Smooth muscle cell (in vitro differentiated cells): ENCODE results near the gene ING5. TPM values are rescaled to one million over a fixed set of nuclear protein-coding genes. Genes with fewer than 3 reads are reported as not detected.
A peak's percentile ranks its signal among the peaks of the same experiment; 100 is the strongest.

ENCODE experiments used
- DNase-seq: peaks from one replicate; lab custom pipeline; 2025; ENCODE audit not compliant: unreplicated experiment; lab: John Stamatoyannopoulos, UW
- H2AFZ ChIP-seq: fragments of 200-600 bp; sonication (generic); 2 replicates; pipeline ENCODE4 v1.6.0; 2016; ENCODE audit warnings: antibody characterized with exemption, low read depth, mild to moderate bottlenecking
- H3F3A ChIP-seq: fragments of 200-600 bp; sonication (generic); 2 replicates; pipeline ENCODE4 v1.6.0; 2017; ENCODE audit warnings: antibody characterized with exemption, low read depth
- H3K27ac ChIP-seq: fragments of 200-600 bp; sonication (generic); 2 replicates; pipeline ENCODE4 v1.5.1; 2016; ENCODE audit warnings: low read depth, mild to moderate bottlenecking
- H3K27me3 ChIP-seq: fragments of 200-600 bp; sonication (generic); 2 replicates; pipeline ENCODE4 v1.6.1; 2016; ENCODE audit warnings: low read depth, mild to moderate bottlenecking
- H3K36me3 ChIP-seq: fragments of 200-600 bp; sonication (generic); 2 replicates; pipeline ENCODE4 v1.5.1; 2016; ENCODE audit warnings: low read depth
- H3K4me1 ChIP-seq: fragments of 200-600 bp; sonication (generic); 2 replicates; pipeline ENCODE4 v1.5.1; 2016; ENCODE audit warnings: low read depth
- H3K4me2 ChIP-seq: fragments of 200-600 bp; sonication (generic); 2 replicates; pipeline ENCODE4 v1.6.0; 2016; ENCODE audit warnings: mild to moderate bottlenecking
- H3K4me3 ChIP-seq: fragments of 200-600 bp; sonication (generic); 2 replicates; pipeline ENCODE4 v1.5.1; 2016; ENCODE audit warnings: mild to moderate bottlenecking
- H3K79me2 ChIP-seq: fragments of 200-600 bp; sonication (generic); 2 replicates; pipeline ENCODE4 v1.6.0; 2016; ENCODE audit warnings: low read depth, mild to moderate bottlenecking
- H3K9ac ChIP-seq: fragments of 200-600 bp; sonication (generic); 2 replicates; pipeline ENCODE4 v1.6.0; 2016; ENCODE audit warnings: low read depth
- H3K9me3 ChIP-seq: fragments of 200-600 bp; sonication (generic); replicated peaks from 2 replicates; pipeline ENCODE4 v1.5.1; 2016; ENCODE audit warnings: low read depth
- H4K20me1 ChIP-seq: fragments of 200-600 bp; sonication (generic); 2 replicates; pipeline ENCODE4 v1.6.0; 2016; ENCODE audit warnings: low read depth
- CTCF ChIP-seq: fragments of 200-600 bp; sonication (generic); IDR thresholded peaks from 2 replicates; pipeline ENCODE4 v1.5.1; 2017; ENCODE audit warnings: borderline replicate concordance, mild to moderate bottlenecking, antibody characterized with exemption; ENCODE audit not compliant: insufficient read depth, poor library complexity, severe bottlenecking
- whole genome bisulfite sequencing: methylation state at CpG from one replicate; pipeline ENCODE4 v1.1.7; 2016; ENCODE audit warnings: low lambda C conversion rate; 5-methylcytosine and 5-hydroxymethylcytosine counted together
- polyA plus RNA-seq: library from polyadenylated mRNA; unstranded; fragments of >200 nt; fragmentation: Nextera tagmentation; extraction: Ambion mirVana; gene quantifications from 2 replicates; pipeline ENCODE4 v1.2.1, GENCODE V29; 2016
- total RNA-seq: library from RNA; depleted of rRNA; stranded (reverse); fragments of >200 nt; gene quantifications from 2 replicates; pipeline ENCODE4 v1.2.3, GENCODE V29; 2014

ING5 gene
- total and polyA plus RNA-seq, 2 experiments from 2014 or later: 6.7 to 10.6 TPM

GRCh38 chr2:241677392-241677791 lies 24.4 kb upstream of the ING5 start:
- 97% methylated on average over 24 of the region's 24 CpGs for WGBS
- Histone ChIP-seq H3K79me2 (peaks cover 4% of the 10 kb centered on the region), H3K4me2 (no peak overlapping the region), H3K4me1 (no peaks in the 10 kb centered on the region), H3K27ac (no peak overlapping the region), H3K27me3 (no peaks in the 10 kb centered on the region), H3K36me3 (no peaks in the 10 kb centered on the region), H4K20me1 (peaks cover 6% of the 10 kb centered on the region), H3K9me3 (no peaks in the 10 kb centered on the region), H2AFZ (no peak overlapping the region), H3K9ac (no peak overlapping the region), H3F3A (peaks cover 14% of the 10 kb centered on the region), H3K4me3 (no peak overlapping the region)
- DNase-seq: no peak
- TF ChIP-seq CTCF: no peak

DNA sequence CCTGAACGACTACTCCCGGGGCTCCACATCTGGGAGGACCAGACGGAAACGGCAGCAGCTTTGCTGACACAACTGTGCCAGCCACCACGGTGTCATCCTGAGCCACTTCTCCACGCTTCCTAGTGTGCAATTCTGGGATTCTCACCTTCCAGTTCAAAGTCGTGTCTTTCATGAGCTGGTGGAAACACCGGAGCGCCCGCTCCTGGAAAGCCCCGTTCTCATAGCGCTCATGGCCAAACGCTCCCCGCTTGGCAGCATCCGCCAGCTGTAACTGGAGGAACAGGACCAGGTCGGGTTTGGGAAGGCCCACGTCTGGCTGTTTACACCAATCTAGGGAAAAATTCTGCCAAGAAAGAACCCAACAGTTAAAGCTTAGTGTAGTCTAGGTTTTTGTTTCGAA lies 23.5 kb upstream of the ING5 start:
- 97% methylated on average over 18 of the region's 18 CpGs for WGBS
- peaks cover 4% of the 10 kb centered on the region for H3K79me2 ChIP-seq
- no peak overlapping the region for H3K4me2 ChIP-seq
- no peaks in the 10 kb centered on the region for H3K9me3 ChIP-seq
- H4K20me1 ChIP-seq: peaks cover 6% of the 10 kb centered on the region
- H3K27me3 ChIP-seq: no peaks in the 10 kb centered on the region
- H3K4me3 ChIP-seq: no peak overlapping the region
- no peak for DNase-seq
- peaks cover 14% of the 10 kb centered on the region for H3F3A ChIP-seq
- H3K4me1 ChIP-seq: no peaks in the 10 kb centered on the region
- H3K36me3 ChIP-seq: no peaks in the 10 kb centered on the region
- H3K27ac ChIP-seq: no peak overlapping the region
- TF ChIP-seq CTCF: no peak
- H2AFZ ChIP-seq: no peak overlapping the region
- H3K9ac ChIP-seq: no peak overlapping the region

DNA sequence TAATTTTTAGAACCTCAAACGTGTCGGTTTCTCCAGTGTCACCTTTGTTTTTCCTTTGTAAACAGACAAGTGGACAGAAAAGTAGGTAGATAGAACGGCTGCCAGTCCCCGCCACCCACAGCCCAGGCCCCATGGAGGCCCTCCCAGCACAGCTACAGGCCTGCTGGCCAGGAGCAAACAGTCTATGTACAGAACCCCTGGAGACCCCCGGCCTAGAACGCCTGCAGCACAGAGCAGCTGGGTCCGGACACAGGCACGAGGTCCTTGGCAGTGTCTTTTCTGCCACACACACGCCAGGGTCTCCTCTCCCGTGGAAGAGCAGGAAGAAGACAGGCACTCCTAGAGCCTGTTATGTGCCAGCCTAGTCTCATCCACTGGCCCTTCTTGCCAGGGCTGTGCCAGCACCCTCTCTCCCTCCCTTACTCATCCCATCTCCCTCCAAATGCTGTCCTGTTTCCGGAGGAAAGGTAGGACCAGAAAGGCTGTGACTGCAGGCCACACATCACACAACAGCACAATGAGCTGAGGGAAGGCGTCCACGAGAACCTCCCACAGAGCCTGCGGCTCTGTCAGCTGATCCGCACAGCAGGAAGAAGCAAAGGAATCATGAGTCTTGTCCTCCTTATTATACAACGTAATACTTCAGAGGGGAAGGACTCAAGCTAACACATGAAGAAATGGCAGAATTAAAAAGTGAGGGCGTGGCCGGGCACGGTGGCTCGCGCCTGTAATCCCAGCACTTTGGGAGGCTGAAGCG lies 22.9 kb upstream of the ING5 start:
- Histone ChIP-seq H3K9me3 (no peaks in the 10 kb centered on the region), H3K4me1 (no peaks in the 10 kb centered on the region), H3K4me2 (no peak overlapping the region), H3F3A (peaks cover 14% of the 10 kb centered on the region), H2AFZ (no peak overlapping the region), H3K27ac (no peak overlapping the region), H3K9ac (no peak overlapping the region), H3K4me3 (no peak overlapping the region), H3K27me3 (no peaks in the 10 kb centered on the region), H3K36me3 (no peaks in the 10 kb centered on the region), H4K20me1 (peaks cover 6% of the 10 kb centered on the region), H3K79me2 (peaks cover 6% of the 10 kb centered on the region)
- WGBS: 97% methylated on average over 22 of the region's 22 CpGs
- no peak for TF ChIP-seq CTCF
- no peak for DNase-seq

DNA sequence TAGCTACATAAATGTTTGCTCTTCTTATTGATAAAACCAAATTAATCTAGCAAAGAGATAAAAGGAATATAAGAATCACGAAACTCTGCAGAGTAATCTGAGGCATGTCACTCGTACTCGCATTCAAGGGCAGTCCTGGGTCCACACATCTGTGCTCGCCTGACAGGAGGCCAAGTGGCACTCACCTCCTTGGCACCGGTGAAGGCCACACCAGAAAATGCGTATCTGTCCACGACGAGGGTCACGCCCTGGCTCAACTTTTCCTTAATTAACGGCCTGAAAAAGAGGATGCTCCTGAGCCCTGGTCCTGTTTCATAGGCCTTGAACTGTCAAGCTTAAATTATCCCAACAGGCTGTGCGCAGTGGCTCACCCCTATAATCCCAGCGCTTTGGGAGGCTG lies 21.8 kb upstream of the ING5 start:
- 98% methylated on average over 12 of the region's 12 CpGs for WGBS
- H3K4me1 ChIP-seq: no peaks in the 10 kb centered on the region
- peaks cover 14% of the 10 kb centered on the region for H3F3A ChIP-seq
- peaks cover 13% of the 10 kb centered on the region for H3K79me2 ChIP-seq
- H3K27ac ChIP-seq: peak overlapping the region; percentile 89
- H3K27me3 ChIP-seq: no peaks in the 10 kb centered on the region
- no peaks in the 10 kb centered on the region for H3K36me3 ChIP-seq
- no peak overlapping the region for H3K9ac ChIP-seq
- TF ChIP-seq CTCF: no peak
- peaks cover 6% of the 10 kb centered on the region for H4K20me1 ChIP-seq
- H3K9me3 ChIP-seq: no peaks in the 10 kb centered on the region
- no peak overlapping the region for H3K4me2 ChIP-seq
- no peak overlapping the region for H3K4me3 ChIP-seq
- no peak overlapping the region for H2AFZ ChIP-seq
- DNase-seq: no peak
